Measurements from ENCODE around the gene SDK2. TPM values are rescaled to one million over a fixed set of nuclear protein-coding genes. Genes with fewer than 3 reads are reported as not detected.

SDK2 gene
- total and polyA plus RNA-seq, 3 experiments from 2014 or later, result 0.35 to 0.54 (median 0.44) TPM

- POLR2A ChIA-PET, result no interaction called here
- no peak for DNase-seq
- CTCF ChIA-PET, result no interaction called here
- Histone ChIP-seq H3K4me3 (ENCODE audit: low read length) (no peak overlapping the region), H3K27me3 (ENCODE audit: insufficient read depth, low read length, poor library complexity, severe bottlenecking) (no peaks in the 10 kb centered on the region), H3K9me3 (ENCODE audit: low read length) (no peaks in the 10 kb centered on the region), H3K36me3 (ENCODE audit: insufficient read depth, low read length) (no peaks in the 10 kb centered on the region), H3K27ac (ENCODE audit: low read depth, low read length) (no peak overlapping the region), H3K4me1 (ENCODE audit: insufficient read depth, low read length) (no peaks in the 10 kb centered on the region)
- H3K9me3 Mint-ChIP-seq, result no peaks in the 10 kb centered on the region
- no peak overlapping the region for H3K4me3 Mint-ChIP-seq
- H3K36me3 Mint-ChIP-seq, result no peaks in the 10 kb centered on the region
- peaks cover 0 to 3% of the 10 kb centered on the region in 2 donors for H3K27me3 Mint-ChIP-seq
- peak overlapping the region in 1 of 8 donors; percentile 51 for H3K27ac Mint-ChIP-seq
- peaks cover 0 to 4% (median 2%) of the 10 kb centered on the region in 3 donors for H3K4me1 Mint-ChIP-seq
These were observed 83.1 kb downstream of the SDK2 start for GRCh38 chr17:73561111-73561510.

DNA sequence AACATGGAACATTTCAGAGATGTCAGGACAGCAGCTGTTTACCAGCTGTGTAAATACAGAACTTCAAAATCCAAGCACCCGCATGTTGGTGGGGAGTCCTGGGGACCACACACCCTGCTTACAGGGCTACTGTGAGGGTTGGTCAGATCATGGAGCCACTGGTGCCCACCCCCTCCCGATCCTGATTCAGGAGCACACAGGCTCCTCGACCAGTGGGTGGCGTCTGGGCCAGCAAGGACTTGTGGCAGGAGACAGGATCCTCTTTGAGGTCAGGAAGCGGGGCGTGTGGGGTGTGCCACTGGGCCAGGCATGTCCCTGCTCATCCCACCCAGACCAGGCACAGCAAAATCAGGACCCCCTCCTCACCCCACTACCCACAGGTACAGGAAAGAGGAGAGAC, 83.6 kb downstream of the SDK2 start:
- Mint-ChIP-seq H3K27me3 (peaks cover 0 to 3% of the 10 kb centered on the region in 2 donors), H3K4me1 (peaks cover 0 to 4% (median 2%) of the 10 kb centered on the region in 3 donors), H3K4me3 (no peak overlapping the region), H3K36me3 (no peaks in the 10 kb centered on the region), H3K9me3 (no peaks in the 10 kb centered on the region), H3K27ac (peak overlapping the region in 1 of 8 donors; percentile 60)
- Histone ChIP-seq H3K9me3 (ENCODE audit: low read length) (no peaks in the 10 kb centered on the region), H3K4me1 (ENCODE audit: insufficient read depth, low read length) (no peaks in the 10 kb centered on the region), H3K36me3 (ENCODE audit: insufficient read depth, low read length) (no peaks in the 10 kb centered on the region), H3K27ac (ENCODE audit: low read depth, low read length) (no peak overlapping the region), H3K27me3 (ENCODE audit: insufficient read depth, low read length, poor library complexity, severe bottlenecking) (no peaks in the 10 kb centered on the region), H3K4me3 (ENCODE audit: low read length) (no peak overlapping the region)
- ChIA-PET POLR2A (no interaction called here), CTCF (no interaction called here)
- no peak for DNase-seq

- H3K36me3 ChIP-seq (ENCODE audit: insufficient read depth, low read length), result no peaks in the 10 kb centered on the region
- no peaks in the 10 kb centered on the region for H3K4me1 ChIP-seq (ENCODE audit: insufficient read depth, low read length)
- H3K27ac ChIP-seq (ENCODE audit: low read depth, low read length), result no peak overlapping the region
- peaks cover 0 to 3% of the 10 kb centered on the region in 2 donors for H3K27me3 Mint-ChIP-seq
- CTCF ChIA-PET, result no interaction called here
- no peaks in the 10 kb centered on the region for H3K27me3 ChIP-seq (ENCODE audit: insufficient read depth, low read length, poor library complexity, severe bottlenecking)
- no peak overlapping the region for H3K4me3 ChIP-seq (ENCODE audit: low read length)
- H3K9me3 ChIP-seq (ENCODE audit: low read length), result no peaks in the 10 kb centered on the region
- peaks cover 0 to 4% (median 2%) of the 10 kb centered on the region in 3 donors for H3K4me1 Mint-ChIP-seq
- POLR2A ChIA-PET, result no interaction called here
- no peak for DNase-seq
- H3K36me3 Mint-ChIP-seq, result no peaks in the 10 kb centered on the region
- no peak overlapping the region for H3K4me3 Mint-ChIP-seq
- H3K9me3 Mint-ChIP-seq, result no peaks in the 10 kb centered on the region
- H3K27ac Mint-ChIP-seq, result peak overlapping the region in 1 of 8 donors; percentile 12
These were observed 84.7 kb downstream of the SDK2 start for GRCh38 chr17:73559532-73559931.

DNA sequence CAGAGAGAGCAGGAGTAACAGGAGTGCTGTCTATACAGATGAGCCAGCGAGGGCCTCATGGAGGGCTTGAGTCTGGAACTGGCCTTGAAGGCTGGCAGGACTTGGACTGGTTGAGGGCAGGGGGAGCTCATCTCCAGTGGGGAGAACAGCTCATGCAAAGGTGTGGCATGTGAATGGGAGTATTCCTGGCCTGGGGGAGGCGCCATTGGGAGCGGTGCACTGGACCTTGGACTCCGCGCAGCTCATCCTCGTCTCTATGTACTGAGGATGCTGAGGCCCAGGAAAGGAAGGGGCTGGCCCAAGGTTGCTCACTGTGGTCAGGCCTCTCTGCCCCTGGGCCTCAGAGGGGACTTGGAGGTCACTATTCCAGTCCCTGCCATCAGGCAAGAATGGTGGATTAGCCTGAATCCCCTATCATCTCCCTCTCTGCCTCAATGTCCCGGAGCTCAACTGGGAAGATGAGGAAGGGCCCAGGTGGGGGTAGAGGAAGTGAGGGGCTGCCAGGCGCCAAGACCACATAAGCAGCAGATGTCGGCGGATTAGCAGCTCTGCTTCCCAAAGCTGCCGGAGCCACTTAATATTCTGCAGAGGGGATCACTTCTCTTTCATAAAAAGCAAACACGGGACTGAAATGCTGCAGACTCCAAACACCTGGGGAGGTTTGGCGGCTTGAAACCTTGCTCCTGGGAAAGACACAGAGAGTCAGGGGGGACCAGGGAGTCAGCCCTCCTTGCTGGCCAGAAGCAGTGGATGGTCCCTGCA, 88.9 kb downstream of the SDK2 start:
- POLR2A ChIA-PET, result no interaction called here
- no peaks in the 10 kb centered on the region for H3K36me3 Mint-ChIP-seq
- H3K27me3 Mint-ChIP-seq, result peaks cover 5 to 6% of the 10 kb centered on the region in 2 donors
- CTCF ChIA-PET, result no interaction called here
- DNase-seq, result no peak
- Histone ChIP-seq H3K4me1 (ENCODE audit: insufficient read depth, low read length) (no peaks in the 10 kb centered on the region), H3K27me3 (ENCODE audit: insufficient read depth, low read length, poor library complexity, severe bottlenecking) (no peaks in the 10 kb centered on the region), H3K4me3 (ENCODE audit: low read length) (no peak overlapping the region), H3K36me3 (ENCODE audit: insufficient read depth, low read length) (no peaks in the 10 kb centered on the region), H3K9me3 (ENCODE audit: low read length) (no peaks in the 10 kb centered on the region), H3K27ac (ENCODE audit: low read depth, low read length) (no peak overlapping the region)
- H3K4me1 Mint-ChIP-seq, result peaks cover 0 to 7% (median 7%) of the 10 kb centered on the region in 3 donors
- H3K27ac Mint-ChIP-seq, result no peak overlapping the region
- no peaks in the 10 kb centered on the region for H3K9me3 Mint-ChIP-seq
- H3K4me3 Mint-ChIP-seq, result no peak overlapping the region

DNA sequence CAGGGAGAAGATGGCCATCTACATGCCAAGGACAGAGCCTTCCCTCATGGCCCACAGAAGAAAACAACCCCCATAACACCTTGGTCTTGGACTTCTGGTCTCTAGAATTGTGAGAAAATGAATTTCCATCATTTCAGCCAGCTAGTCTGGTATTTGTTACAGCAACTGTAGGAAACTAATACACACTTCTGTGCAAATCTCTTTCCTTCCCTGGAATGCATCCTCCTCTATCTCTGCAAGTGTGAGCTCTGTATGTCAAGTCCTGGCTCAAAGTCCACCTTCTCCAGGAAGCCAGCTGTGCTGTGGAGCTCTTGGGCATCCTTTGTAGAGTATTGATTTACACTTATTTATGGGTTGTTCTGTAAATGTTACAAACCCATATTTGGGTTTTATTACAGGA, 89.7 kb downstream of the SDK2 start:
- Histone ChIP-seq H3K27ac (ENCODE audit: low read depth, low read length) (no peak overlapping the region), H3K4me3 (ENCODE audit: low read length) (no peak overlapping the region), H3K9me3 (ENCODE audit: low read length) (no peaks in the 10 kb centered on the region), H3K4me1 (ENCODE audit: insufficient read depth, low read length) (no peaks in the 10 kb centered on the region), H3K36me3 (ENCODE audit: insufficient read depth, low read length) (no peaks in the 10 kb centered on the region), H3K27me3 (ENCODE audit: insufficient read depth, low read length, poor library complexity, severe bottlenecking) (no peaks in the 10 kb centered on the region)
- Mint-ChIP-seq H3K27me3 (peaks cover 2 to 5% of the 10 kb centered on the region in 2 donors), H3K36me3 (no peaks in the 10 kb centered on the region), H3K4me1 (peaks cover 0 to 7% (median 7%) of the 10 kb centered on the region in 3 donors), H3K4me3 (no peak overlapping the region), H3K27ac (peak overlapping the region in 1 of 8 donors; percentile 61), H3K9me3 (no peaks in the 10 kb centered on the region)
- no peak for DNase-seq
- ChIA-PET POLR2A (no interaction called here), CTCF (no interaction called here)

- no peak for DNase-seq
- ChIA-PET CTCF (no interaction called here), POLR2A (no interaction called here)
- no peak overlapping the region for H3K27ac ChIP-seq (ENCODE audit: low read depth, low read length)
- no peaks in the 10 kb centered on the region for H3K9me3 ChIP-seq (ENCODE audit: low read length)
- Mint-ChIP-seq H3K27ac (no peak overlapping the region), H3K36me3 (no peaks in the 10 kb centered on the region), H3K9me3 (no peaks in the 10 kb centered on the region), H3K4me3 (no peak overlapping the region), H3K27me3 (peaks cover 2 to 8% of the 10 kb centered on the region in 2 donors), H3K4me1 (peaks cover 0 to 7% (median 3%) of the 10 kb centered on the region in 3 donors)
- no peaks in the 10 kb centered on the region for H3K4me1 ChIP-seq (ENCODE audit: insufficient read depth, low read length)
- H3K36me3 ChIP-seq (ENCODE audit: insufficient read depth, low read length), result no peaks in the 10 kb centered on the region
- H3K27me3 ChIP-seq (ENCODE audit: insufficient read depth, low read length, poor library complexity, severe bottlenecking), result no peaks in the 10 kb centered on the region
- no peak overlapping the region for H3K4me3 ChIP-seq (ENCODE audit: low read length)
These were observed 90.9 kb downstream of the SDK2 start for GRCh38 chr17:73553311-73553710.

DNA sequence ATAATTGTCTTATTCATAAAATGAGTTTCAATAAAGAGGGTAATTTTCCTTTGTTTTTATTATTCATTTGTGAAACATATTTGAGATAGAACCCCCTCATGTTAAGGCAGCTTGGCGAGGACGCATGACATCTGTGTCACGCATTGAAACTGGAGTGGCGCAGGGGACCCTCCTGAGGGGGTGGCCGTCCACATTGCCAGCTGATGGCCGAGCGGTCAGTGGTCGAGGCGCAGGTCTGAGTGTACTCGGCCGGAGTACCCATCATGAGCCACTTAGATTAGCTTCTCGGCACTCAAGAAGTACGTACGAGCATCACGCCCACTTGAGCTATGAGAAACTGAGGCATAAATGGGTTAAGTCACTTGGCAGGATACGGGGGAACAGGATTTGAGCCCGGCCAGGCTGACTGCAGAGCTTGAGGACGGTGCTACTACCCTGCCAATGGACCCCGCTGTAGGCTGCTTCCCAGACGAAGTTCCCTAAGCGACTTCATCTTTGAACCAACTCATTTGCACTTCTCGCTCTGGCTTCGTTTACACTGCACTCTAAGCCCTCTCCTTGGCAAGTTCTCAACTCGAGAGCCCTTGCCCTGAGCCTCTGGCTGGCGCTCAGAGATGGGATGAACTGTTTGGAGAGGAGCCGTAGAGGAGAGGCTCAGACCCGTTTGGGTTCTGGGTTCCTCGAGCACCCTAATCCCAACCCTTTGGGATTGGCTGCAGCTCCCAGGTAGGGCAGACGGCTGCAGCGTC, 91.8 kb downstream of the SDK2 start:
- Mint-ChIP-seq H3K27ac (no peak overlapping the region), H3K9me3 (no peaks in the 10 kb centered on the region), H3K4me3 (peak overlapping the region in 3 of 7 donors; percentile 8 to 75 (median 62)), H3K27me3 (peaks cover 2 to 11% of the 10 kb centered on the region in 2 donors), H3K36me3 (no peaks in the 10 kb centered on the region), H3K4me1 (peaks cover 0 to 7% (median 7%) of the 10 kb centered on the region in 3 donors)
- Histone ChIP-seq H3K27me3 (ENCODE audit: insufficient read depth, low read length, poor library complexity, severe bottlenecking) (no peaks in the 10 kb centered on the region), H3K36me3 (ENCODE audit: insufficient read depth, low read length) (no peaks in the 10 kb centered on the region), H3K27ac (ENCODE audit: low read depth, low read length) (no peak overlapping the region), H3K4me1 (ENCODE audit: insufficient read depth, low read length) (no peaks in the 10 kb centered on the region), H3K4me3 (ENCODE audit: low read length) (no peak overlapping the region), H3K9me3 (ENCODE audit: low read length) (no peaks in the 10 kb centered on the region)
- POLR2A ChIA-PET, result no interaction called here
- no peak for DNase-seq
- CTCF ChIA-PET, result interaction anchor here (1.3 kb wide), 1 partner anchor 39 kb away, joined by 3 read pairs; no protein-coding TSS in a partner anchor

DNA sequence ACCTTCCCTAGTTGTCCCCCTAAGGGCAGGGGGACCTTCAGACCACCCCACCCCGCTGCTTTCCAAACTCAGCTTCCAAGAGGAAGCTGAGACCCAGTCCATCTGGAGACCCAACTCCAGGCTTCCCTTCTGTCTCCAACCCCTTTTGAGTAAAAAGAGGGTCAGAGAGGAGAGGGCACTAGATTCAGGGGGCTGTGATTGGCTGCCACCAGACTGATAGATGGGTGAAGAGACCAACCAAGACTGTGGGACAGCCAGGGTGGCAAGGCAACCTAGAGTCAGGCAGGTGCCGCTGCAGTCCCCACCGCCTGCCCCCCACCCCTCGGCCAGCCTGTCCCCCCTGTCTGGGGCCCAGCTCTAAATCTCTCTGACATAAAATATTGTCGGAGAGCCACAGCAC, 92.5 kb downstream of the SDK2 start:
- Histone ChIP-seq H3K4me3 (ENCODE audit: low read length) (no peak overlapping the region), H3K27me3 (ENCODE audit: insufficient read depth, low read length, poor library complexity, severe bottlenecking) (no peaks in the 10 kb centered on the region), H3K9me3 (ENCODE audit: low read length) (no peaks in the 10 kb centered on the region), H3K4me1 (ENCODE audit: insufficient read depth, low read length) (peaks cover 4% of the 10 kb centered on the region), H3K27ac (ENCODE audit: low read depth, low read length) (no peak overlapping the region), H3K36me3 (ENCODE audit: insufficient read depth, low read length) (no peaks in the 10 kb centered on the region)
- Mint-ChIP-seq H3K27me3 (peaks cover 2 to 11% of the 10 kb centered on the region in 2 donors), H3K4me3 (peak overlapping the region in 6 of 7 donors; percentile 62 to 76 (median 73)), H3K36me3 (no peaks in the 10 kb centered on the region), H3K4me1 (peaks cover 0 to 13% (median 13%) of the 10 kb centered on the region in 3 donors), H3K9me3 (no peaks in the 10 kb centered on the region), H3K27ac (peak overlapping the region in 1 of 8 donors; percentile 68)
- ChIA-PET POLR2A (no interaction called here), CTCF (interaction anchor here (1.3 kb wide), 1 partner anchor 39 kb away, joined by 3 read pairs; no protein-coding TSS in a partner anchor)
- peak in 1 of 5 donors; percentile 18 for DNase-seq

Measured in CD8-positive, alpha-beta memory T cell (primary cell).